WTC11 (cell line): ENCODE results near the gene KNSTRN. TPM values are rescaled to one million over a fixed set of nuclear protein-coding genes. Genes with fewer than 3 reads are reported as not detected.

ENCODE experiments used
- ATAC-seq: fragments of 200-7000 bp; cut with Tn5 transposase; 2 replicates; pipeline ENCODE4 v1.10.0; 2021; ENCODE audit warnings: mild to moderate bottlenecking, moderate library complexity
- CTCF ChIA-PET: fragments of 300-600 bp; sonication (Branson Sonifier 250); formaldehyde crosslinking; loops from one replicate; lab custom pipeline; 2021; ENCODE audit warnings: antibody characterized with exemption; lab: Charles Lee
- POLR2A ChIA-PET: fragments of 350-600 bp; sonication (Branson Sonifier 250); formaldehyde crosslinking; loops from one replicate; lab custom pipeline; 2021; ENCODE audit warnings: antibody characterized with exemption; lab: Charles Lee
- DNase-seq: peaks from one replicate; pipeline ENCODE4 v3.0.0; 2021; ENCODE audit warnings: low spot score
- H3K27ac Mint-ChIP-seq: 2 replicates; pipeline ENCODE4 v1.8.0; 2021; ENCODE audit warnings: mixed read lengths
- H3K27me3 Mint-ChIP-seq: 2 replicates; pipeline ENCODE4 v1.8.0; 2021; ENCODE audit warnings: low read depth, mild to moderate bottlenecking, moderate library complexity, mixed read lengths
- H3K36me3 Mint-ChIP-seq: 2 replicates; pipeline ENCODE4 v1.8.0; 2021; ENCODE audit warnings: mixed read lengths
- H3K4me1 Mint-ChIP-seq: 2 replicates; pipeline ENCODE4 v1.8.0; 2022; ENCODE audit warnings: mixed read lengths
- H3K4me3 Mint-ChIP-seq: 2 replicates; pipeline ENCODE4 v1.8.0; 2021; ENCODE audit warnings: mild to moderate bottlenecking, moderate library complexity, mixed read lengths
- H3K9me3 Mint-ChIP-seq: 2 replicates; pipeline ENCODE4 v1.8.0; 2021; ENCODE audit warnings: mixed read lengths
- ATF1 ChIP-seq: sonication (generic); formaldehyde crosslinking; IDR thresholded peaks from 2 replicates; pipeline ENCODE4 v1.8.1; 2023; ENCODE audit warnings: mild to moderate bottlenecking, moderate library complexity, missing genetic modification reagents
- CBFB ChIP-seq: sonication (generic); formaldehyde crosslinking; IDR thresholded peaks from 2 replicates; pipeline ENCODE4 v1.8.1; 2022; ENCODE audit warnings: mild to moderate bottlenecking, low read depth, missing genetic modification reagents
- CREB1 ChIP-seq: sonication (generic); formaldehyde crosslinking; IDR thresholded peaks from 2 replicates; pipeline ENCODE4 v1.8.0; 2023; ENCODE audit warnings: mild to moderate bottlenecking, missing genetic modification reagents
- E2F5 ChIP-seq: sonication (generic); formaldehyde crosslinking; IDR thresholded peaks from 2 replicates; pipeline ENCODE4 v1.8.1; 2022; ENCODE audit warnings: mild to moderate bottlenecking, moderate library complexity, missing genetic modification reagents
- EMX1 ChIP-seq: fragments of 250-450 bp; sonication (Bioruptor Pico); IDR thresholded peaks from 2 replicates; pipeline ENCODE4 v1.8.0; 2021; ENCODE audit warnings: mild to moderate bottlenecking
- FOXJ3 ChIP-seq: sonication (generic); formaldehyde crosslinking; IDR thresholded peaks from 2 replicates; pipeline ENCODE4 v1.9.0; 2021; ENCODE audit warnings: missing genetic modification reagents, mild to moderate bottlenecking, borderline replicate concordance
- GTF2I ChIP-seq: fragments of 250-450 bp; sonication (Bioruptor Pico); conservative IDR thresholded peaks from 2 replicates; pipeline ENCODE4 v1.4.0; 2021; ENCODE audit warnings: mild to moderate bottlenecking
- HMGA2 ChIP-seq: fragments of 250-450 bp; sonication (Bioruptor Pico); IDR thresholded peaks from 2 replicates; pipeline ENCODE4 v1.4.0; 2021; ENCODE audit warnings: mild to moderate bottlenecking, moderate library complexity
- IRF2 ChIP-seq: sonication (generic); formaldehyde crosslinking; IDR thresholded peaks from 2 replicates; pipeline ENCODE4 v1.8.0; 2022; ENCODE audit warnings: low read depth, missing genetic modification reagents, borderline replicate concordance
- MYBL2 ChIP-seq: sonication (generic); formaldehyde crosslinking; IDR thresholded peaks from 2 replicates; pipeline ENCODE4 v1.8.1; 2023; ENCODE audit warnings: mild to moderate bottlenecking, moderate library complexity, missing genetic modification reagents
- NFATC4 ChIP-seq: fragments of 250-450 bp; sonication (Bioruptor Pico); IDR thresholded peaks from 2 replicates; pipeline ENCODE4 v1.9.0; 2021; ENCODE audit warnings: mild to moderate bottlenecking
- NR3C1 ChIP-seq: sonication (generic); formaldehyde crosslinking; conservative IDR thresholded peaks from 2 replicates; pipeline ENCODE4 v1.8.1; 2023; ENCODE audit warnings: low read depth, mild to moderate bottlenecking, missing genetic modification reagents
- SMAD4 ChIP-seq: sonication (generic); formaldehyde crosslinking; IDR thresholded peaks from 2 replicates; pipeline ENCODE4 v1.8.0; 2022; ENCODE audit warnings: mild to moderate bottlenecking, missing genetic modification reagents
- ZBTB21 ChIP-seq: sonication (generic); formaldehyde crosslinking; IDR thresholded peaks from 2 replicates; pipeline ENCODE4 v1.8.1; 2023; ENCODE audit warnings: mild to moderate bottlenecking, missing genetic modification reagents, borderline replicate concordance
- ZNF232 ChIP-seq: sonication (generic); formaldehyde crosslinking; IDR thresholded peaks from 2 replicates; pipeline ENCODE4 v1.8.0; 2022; ENCODE audit warnings: mild to moderate bottlenecking, missing genetic modification reagents
- ZNF396 ChIP-seq: fragments of 250-450 bp; sonication (Bioruptor Pico); IDR thresholded peaks from 2 replicates; pipeline ENCODE4 v1.8.0; 2021; ENCODE audit warnings: mild to moderate bottlenecking, moderate library complexity, borderline replicate concordance
- ZNF423 ChIP-seq: fragments of 250-450 bp; sonication (Bioruptor Pico); IDR thresholded peaks from 2 replicates; pipeline ENCODE4 v2.1.2; 2022; ENCODE audit warnings: mild to moderate bottlenecking, moderate library complexity
- ZNF671 ChIP-seq: fragments of 250-450 bp; sonication (Bioruptor Pico); IDR thresholded peaks from 2 replicates; pipeline ENCODE4 v1.8.0; 2021; ENCODE audit warnings: mild to moderate bottlenecking
- total RNA-seq: library from RNA; stranded (reverse); gene quantifications from 3 replicates; pipeline ENCODE4 v1.2.3, GENCODE V29; 2021
- TF ChIP-seq, protein P1 (sequence below): sonication (generic); formaldehyde crosslinking; IDR thresholded peaks from 2 replicates; pipeline ENCODE4 v1.8.0; 2022; ENCODE audit warnings: mild to moderate bottlenecking, missing genetic modification reagents
- TF ChIP-seq, protein P2 (sequence below): sonication (generic); formaldehyde crosslinking; IDR thresholded peaks from 2 replicates; pipeline ENCODE4 v1.8.1; 2023; ENCODE audit warnings: mild to moderate bottlenecking, missing genetic modification reagents
- TF ChIP-seq, protein P3 (sequence below): sonication (generic); formaldehyde crosslinking; IDR thresholded peaks from 2 replicates; pipeline ENCODE4 v1.8.1; 2022; ENCODE audit warnings: low read depth, mild to moderate bottlenecking, moderate library complexity, missing genetic modification reagents, borderline replicate concordance
- TF ChIP-seq, protein P4 (sequence below): fragments of 200-600 bp; IDR thresholded peaks from 2 replicates; pipeline ENCODE4 v1.8.0; 2022; ENCODE audit warnings: antibody characterized with exemption
- TF ChIP-seq, protein P5 (sequence below): sonication (generic); formaldehyde crosslinking; IDR thresholded peaks from 2 replicates; pipeline ENCODE4 v1.8.0; 2022; ENCODE audit warnings: mild to moderate bottlenecking, missing genetic modification reagents
- TF ChIP-seq, protein P6 (sequence below): sonication (generic); formaldehyde crosslinking; IDR thresholded peaks from 2 replicates; pipeline ENCODE4 v1.8.1; 2023; ENCODE audit warnings: mild to moderate bottlenecking, missing genetic modification reagents, moderate library complexity
- TF ChIP-seq, protein P7 (sequence below): fragments of 250-450 bp; sonication (Bioruptor Pico); IDR thresholded peaks from 2 replicates; pipeline ENCODE4 v1.9.0; 2021; ENCODE audit warnings: mild to moderate bottlenecking

Gene KNSTRN
- total RNA-seq, 1 experiment from 2014 or later = 73.4 TPM

DNA sequence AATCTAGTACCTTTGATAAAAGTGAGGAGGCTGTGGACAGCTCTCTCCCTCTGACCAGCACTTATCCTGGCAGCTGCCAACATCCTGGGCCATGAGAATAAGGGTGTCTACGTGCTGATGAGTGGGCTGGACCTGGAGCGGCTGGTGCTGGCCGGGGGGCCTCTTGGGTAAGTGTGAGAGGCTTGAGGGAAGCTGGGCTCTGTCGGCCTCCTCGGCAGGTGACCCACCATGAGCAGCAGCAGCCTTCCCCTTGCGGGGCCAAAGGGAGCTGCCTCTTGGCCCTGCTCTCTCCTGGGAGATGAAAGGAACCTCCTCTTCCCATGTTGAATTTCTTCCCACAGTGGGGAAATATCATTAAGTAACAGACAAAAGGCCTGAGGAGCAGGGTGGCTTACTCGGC is 32.3 kb downstream of the KNSTRN start:
- no peak for ATAC-seq
- Mint-ChIP-seq H3K36me3 (peaks cover 69% of the 10 kb centered on the region), H3K27ac (no peak overlapping the region), H3K9me3 (no peaks in the 10 kb centered on the region)
- CTCF ChIA-PET = no interaction called here
- TF ChIP-seq NR3C1 (CRISPR knock-in tag) (no peak), ZBTB21 (no peak), ATF1 (CRISPR knock-in tag) (no peak), EMX1 (no peak), SMAD4 (no peak), FOXJ3 (CRISPR knock-in tag) (no peak), GTF2I (CRISPR knock-in tag) (no peak), IRF2 (CRISPR knock-in tag) (no peak), ZNF396 (CRISPR knock-in tag) (no peak), ZNF232 (CRISPR knock-in tag) (no peak), E2F5 (no peak), HMGA2 (CRISPR knock-in tag) (no peak), CBFB (CRISPR knock-in tag) (no peak), MYBL2 (no peak), CREB1 (CRISPR knock-in tag) (no peak)
- TF ChIP-seq, protein P1, sequence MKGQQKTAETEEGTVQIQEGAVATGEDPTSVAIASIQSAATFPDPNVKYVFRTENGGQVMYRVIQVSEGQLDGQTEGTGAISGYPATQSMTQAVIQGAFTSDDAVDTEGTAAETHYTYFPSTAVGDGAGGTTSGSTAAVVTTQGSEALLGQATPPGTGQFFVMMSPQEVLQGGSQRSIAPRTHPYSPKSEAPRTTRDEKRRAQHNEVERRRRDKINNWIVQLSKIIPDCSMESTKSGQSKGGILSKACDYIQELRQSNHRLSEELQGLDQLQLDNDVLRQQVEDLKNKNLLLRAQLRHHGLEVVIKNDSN (CRISPR knock-in tag) = no peak
- TF ChIP-seq, protein P2, sequence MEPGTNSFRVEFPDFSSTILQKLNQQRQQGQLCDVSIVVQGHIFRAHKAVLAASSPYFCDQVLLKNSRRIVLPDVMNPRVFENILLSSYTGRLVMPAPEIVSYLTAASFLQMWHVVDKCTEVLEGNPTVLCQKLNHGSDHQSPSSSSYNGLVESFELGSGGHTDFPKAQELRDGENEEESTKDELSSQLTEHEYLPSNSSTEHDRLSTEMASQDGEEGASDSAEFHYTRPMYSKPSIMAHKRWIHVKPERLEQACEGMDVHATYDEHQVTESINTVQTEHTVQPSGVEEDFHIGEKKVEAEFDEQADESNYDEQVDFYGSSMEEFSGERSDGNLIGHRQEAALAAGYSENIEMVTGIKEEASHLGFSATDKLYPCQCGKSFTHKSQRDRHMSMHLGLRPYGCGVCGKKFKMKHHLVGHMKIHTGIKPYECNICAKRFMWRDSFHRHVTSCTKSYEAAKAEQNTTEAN (CRISPR knock-in tag) = no peak
- TF ChIP-seq, protein P3, sequence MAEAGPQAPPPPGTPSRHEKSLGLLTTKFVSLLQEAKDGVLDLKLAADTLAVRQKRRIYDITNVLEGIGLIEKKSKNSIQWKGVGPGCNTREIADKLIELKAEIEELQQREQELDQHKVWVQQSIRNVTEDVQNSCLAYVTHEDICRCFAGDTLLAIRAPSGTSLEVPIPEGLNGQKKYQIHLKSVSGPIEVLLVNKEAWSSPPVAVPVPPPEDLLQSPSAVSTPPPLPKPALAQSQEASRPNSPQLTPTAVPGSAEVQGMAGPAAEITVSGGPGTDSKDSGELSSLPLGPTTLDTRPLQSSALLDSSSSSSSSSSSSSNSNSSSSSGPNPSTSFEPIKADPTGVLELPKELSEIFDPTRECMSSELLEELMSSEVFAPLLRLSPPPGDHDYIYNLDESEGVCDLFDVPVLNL = no peak
- TF ChIP-seq, protein P4, sequence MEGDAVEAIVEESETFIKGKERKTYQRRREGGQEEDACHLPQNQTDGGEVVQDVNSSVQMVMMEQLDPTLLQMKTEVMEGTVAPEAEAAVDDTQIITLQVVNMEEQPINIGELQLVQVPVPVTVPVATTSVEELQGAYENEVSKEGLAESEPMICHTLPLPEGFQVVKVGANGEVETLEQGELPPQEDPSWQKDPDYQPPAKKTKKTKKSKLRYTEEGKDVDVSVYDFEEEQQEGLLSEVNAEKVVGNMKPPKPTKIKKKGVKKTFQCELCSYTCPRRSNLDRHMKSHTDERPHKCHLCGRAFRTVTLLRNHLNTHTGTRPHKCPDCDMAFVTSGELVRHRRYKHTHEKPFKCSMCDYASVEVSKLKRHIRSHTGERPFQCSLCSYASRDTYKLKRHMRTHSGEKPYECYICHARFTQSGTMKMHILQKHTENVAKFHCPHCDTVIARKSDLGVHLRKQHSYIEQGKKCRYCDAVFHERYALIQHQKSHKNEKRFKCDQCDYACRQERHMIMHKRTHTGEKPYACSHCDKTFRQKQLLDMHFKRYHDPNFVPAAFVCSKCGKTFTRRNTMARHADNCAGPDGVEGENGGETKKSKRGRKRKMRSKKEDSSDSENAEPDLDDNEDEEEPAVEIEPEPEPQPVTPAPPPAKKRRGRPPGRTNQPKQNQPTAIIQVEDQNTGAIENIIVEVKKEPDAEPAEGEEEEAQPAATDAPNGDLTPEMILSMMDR = no peak
- TF ChIP-seq, all 79 proteins: peak for 0
- Mint-ChIP-seq H3K27me3 (no peaks in the 10 kb centered on the region), H3K4me1 (no peaks in the 10 kb centered on the region), H3K4me3 (no peak overlapping the region)
- POLR2A ChIA-PET = no interaction called here
- DNase-seq = no peak

DNA sequence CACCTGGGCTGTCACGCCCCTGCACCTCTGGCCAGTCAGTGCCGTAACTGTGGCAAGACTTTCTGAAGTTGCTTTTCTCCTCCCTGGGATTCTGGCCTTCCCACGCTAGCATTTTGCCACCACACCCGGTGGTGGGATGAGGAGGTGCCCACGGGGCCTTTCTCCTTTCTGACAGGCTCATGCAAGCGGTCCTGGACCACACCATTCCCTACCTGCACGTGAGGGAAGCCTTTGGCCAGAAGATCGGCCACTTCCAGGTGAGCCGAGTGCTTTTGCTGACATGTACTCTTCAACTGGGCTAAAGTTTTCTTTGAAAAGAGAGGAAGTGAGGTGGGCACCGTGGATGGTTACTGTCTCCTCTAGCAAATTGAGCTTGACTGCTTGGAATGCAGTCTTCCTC is 32.7 kb downstream of the KNSTRN start:
- H3K9me3 Mint-ChIP-seq = no peaks in the 10 kb centered on the region
- DNase-seq = no peak
- peaks cover 66% of the 10 kb centered on the region for H3K36me3 Mint-ChIP-seq
- H3K27me3 Mint-ChIP-seq = no peaks in the 10 kb centered on the region
- no peaks in the 10 kb centered on the region for H3K4me1 Mint-ChIP-seq
- ChIA-PET POLR2A (no interaction called here), CTCF (no interaction called here)
- no peak for TF ChIP-seq ATF1 (CRISPR knock-in tag)
- TF ChIP-seq NFATC4 (CRISPR knock-in tag) = no peak
- TF ChIP-seq CREB1 (CRISPR knock-in tag) = no peak
- TF ChIP-seq, protein P5, sequence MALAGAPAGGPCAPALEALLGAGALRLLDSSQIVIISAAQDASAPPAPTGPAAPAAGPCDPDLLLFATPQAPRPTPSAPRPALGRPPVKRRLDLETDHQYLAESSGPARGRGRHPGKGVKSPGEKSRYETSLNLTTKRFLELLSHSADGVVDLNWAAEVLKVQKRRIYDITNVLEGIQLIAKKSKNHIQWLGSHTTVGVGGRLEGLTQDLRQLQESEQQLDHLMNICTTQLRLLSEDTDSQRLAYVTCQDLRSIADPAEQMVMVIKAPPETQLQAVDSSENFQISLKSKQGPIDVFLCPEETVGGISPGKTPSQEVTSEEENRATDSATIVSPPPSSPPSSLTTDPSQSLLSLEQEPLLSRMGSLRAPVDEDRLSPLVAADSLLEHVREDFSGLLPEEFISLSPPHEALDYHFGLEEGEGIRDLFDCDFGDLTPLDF (CRISPR knock-in tag) = no peak
- TF ChIP-seq, protein P6, sequence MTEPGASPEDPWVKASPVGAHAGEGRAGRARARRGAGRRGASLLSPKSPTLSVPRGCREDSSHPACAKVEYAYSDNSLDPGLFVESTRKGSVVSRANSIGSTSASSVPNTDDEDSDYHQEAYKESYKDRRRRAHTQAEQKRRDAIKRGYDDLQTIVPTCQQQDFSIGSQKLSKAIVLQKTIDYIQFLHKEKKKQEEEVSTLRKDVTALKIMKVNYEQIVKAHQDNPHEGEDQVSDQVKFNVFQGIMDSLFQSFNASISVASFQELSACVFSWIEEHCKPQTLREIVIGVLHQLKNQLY (CRISPR knock-in tag) = no peak
- TF ChIP-seq ZNF671 (CRISPR knock-in tag) = no peak
- TF ChIP-seq ZNF423 (CRISPR knock-in tag) = no peak
- TF ChIP-seq, protein P7, sequence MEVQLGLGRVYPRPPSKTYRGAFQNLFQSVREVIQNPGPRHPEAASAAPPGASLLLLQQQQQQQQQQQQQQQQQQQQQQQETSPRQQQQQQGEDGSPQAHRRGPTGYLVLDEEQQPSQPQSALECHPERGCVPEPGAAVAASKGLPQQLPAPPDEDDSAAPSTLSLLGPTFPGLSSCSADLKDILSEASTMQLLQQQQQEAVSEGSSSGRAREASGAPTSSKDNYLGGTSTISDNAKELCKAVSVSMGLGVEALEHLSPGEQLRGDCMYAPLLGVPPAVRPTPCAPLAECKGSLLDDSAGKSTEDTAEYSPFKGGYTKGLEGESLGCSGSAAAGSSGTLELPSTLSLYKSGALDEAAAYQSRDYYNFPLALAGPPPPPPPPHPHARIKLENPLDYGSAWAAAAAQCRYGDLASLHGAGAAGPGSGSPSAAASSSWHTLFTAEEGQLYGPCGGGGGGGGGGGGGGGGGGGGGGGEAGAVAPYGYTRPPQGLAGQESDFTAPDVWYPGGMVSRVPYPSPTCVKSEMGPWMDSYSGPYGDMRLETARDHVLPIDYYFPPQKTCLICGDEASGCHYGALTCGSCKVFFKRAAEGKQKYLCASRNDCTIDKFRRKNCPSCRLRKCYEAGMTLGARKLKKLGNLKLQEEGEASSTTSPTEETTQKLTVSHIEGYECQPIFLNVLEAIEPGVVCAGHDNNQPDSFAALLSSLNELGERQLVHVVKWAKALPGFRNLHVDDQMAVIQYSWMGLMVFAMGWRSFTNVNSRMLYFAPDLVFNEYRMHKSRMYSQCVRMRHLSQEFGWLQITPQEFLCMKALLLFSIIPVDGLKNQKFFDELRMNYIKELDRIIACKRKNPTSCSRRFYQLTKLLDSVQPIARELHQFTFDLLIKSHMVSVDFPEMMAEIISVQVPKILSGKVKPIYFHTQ (CRISPR knock-in tag) = no peak
- H3K27ac Mint-ChIP-seq = peak overlapping the region; percentile 60; the same call in 1 of the 2 replicates
- no peak overlapping the region for H3K4me3 Mint-ChIP-seq
- no peak for ATAC-seq
